WTC11 (cell line): ENCODE results near the gene INPP4A. TPM values are rescaled to one million over a fixed set of nuclear protein-coding genes. Genes with fewer than 3 reads are reported as not detected.
A peak's percentile ranks its signal among the peaks of the same experiment; 100 is the strongest.

Experiments used
- ATAC-seq: fragments of 200-7000 bp; cut with Tn5 transposase; 2 replicates; pipeline ENCODE4 v1.10.0; 2021; ENCODE audit warnings: mild to moderate bottlenecking, moderate library complexity
- CTCF ChIA-PET: fragments of 300-600 bp; sonication (Branson Sonifier 250); formaldehyde crosslinking; loops from one replicate; lab custom pipeline; 2021; ENCODE audit warnings: antibody characterized with exemption; lab: Charles Lee
- POLR2A ChIA-PET: fragments of 350-600 bp; sonication (Branson Sonifier 250); formaldehyde crosslinking; loops from one replicate; lab custom pipeline; 2021; ENCODE audit warnings: antibody characterized with exemption; lab: Charles Lee
- DNase-seq: peaks from one replicate; pipeline ENCODE4 v3.0.0; 2021; ENCODE audit warnings: low spot score
- H3K27ac Mint-ChIP-seq: 2 replicates; pipeline ENCODE4 v1.8.0; 2021; ENCODE audit warnings: mixed read lengths
- H3K27me3 Mint-ChIP-seq: 2 replicates; pipeline ENCODE4 v1.8.0; 2021; ENCODE audit warnings: low read depth, mild to moderate bottlenecking, moderate library complexity, mixed read lengths
- H3K36me3 Mint-ChIP-seq: 2 replicates; pipeline ENCODE4 v1.8.0; 2021; ENCODE audit warnings: mixed read lengths
- H3K4me1 Mint-ChIP-seq: 2 replicates; pipeline ENCODE4 v1.8.0; 2022; ENCODE audit warnings: mixed read lengths
- H3K4me3 Mint-ChIP-seq: 2 replicates; pipeline ENCODE4 v1.8.0; 2021; ENCODE audit warnings: mild to moderate bottlenecking, moderate library complexity, mixed read lengths
- H3K9me3 Mint-ChIP-seq: 2 replicates; pipeline ENCODE4 v1.8.0; 2021; ENCODE audit warnings: mixed read lengths
- AR ChIP-seq: fragments of 250-450 bp; sonication (Bioruptor Pico); IDR thresholded peaks from 2 replicates; pipeline ENCODE4 v1.9.0; 2021; ENCODE audit warnings: mild to moderate bottlenecking
- ARID4B ChIP-seq: sonication (generic); formaldehyde crosslinking; IDR thresholded peaks from 2 replicates; pipeline ENCODE4 v1.8.0; 2023; ENCODE audit warnings: missing genetic modification reagents, mild to moderate bottlenecking, borderline replicate concordance
- CDX4 ChIP-seq: fragments of 250-450 bp; sonication (Bioruptor Pico); IDR thresholded peaks from 2 replicates; pipeline ENCODE4 v1.9.0; 2021; ENCODE audit warnings: moderate library complexity, mild to moderate bottlenecking, inconsistent platforms, borderline replicate concordance
- CTCF ChIP-seq: fragments of 200-600 bp; IDR thresholded peaks from 2 replicates; pipeline ENCODE4 v1.8.0; 2022; ENCODE audit warnings: antibody characterized with exemption
- ELF4 ChIP-seq: sonication (generic); formaldehyde crosslinking; IDR thresholded peaks from 2 replicates; pipeline ENCODE4 v1.8.1; 2022; ENCODE audit warnings: low read depth, mild to moderate bottlenecking, moderate library complexity, missing genetic modification reagents
- GRHL2 ChIP-seq: fragments of 250-450 bp; sonication (Bioruptor Pico); IDR thresholded peaks from 2 replicates; pipeline ENCODE4 v1.8.0; 2022; ENCODE audit warnings: mild to moderate bottlenecking, moderate library complexity; ENCODE audit not compliant: insufficient replicate concordance, severe bottlenecking
- HMGXB4 ChIP-seq: sonication (generic); formaldehyde crosslinking; IDR thresholded peaks from 2 replicates; pipeline ENCODE4 v1.8.1; 2023; ENCODE audit warnings: mild to moderate bottlenecking, moderate library complexity, missing genetic modification reagents
- KAT7 ChIP-seq: sonication (generic); formaldehyde crosslinking; IDR thresholded peaks from 2 replicates; pipeline ENCODE4 v1.8.1; 2023; ENCODE audit warnings: missing genetic modification reagents, mild to moderate bottlenecking, borderline replicate concordance
- NFYB ChIP-seq: sonication (generic); formaldehyde crosslinking; conservative IDR thresholded peaks from 2 replicates; pipeline ENCODE4 v1.8.0; 2022; ENCODE audit warnings: low read depth, missing genetic modification reagents
- SMAD3 ChIP-seq: sonication (generic); formaldehyde crosslinking; IDR thresholded peaks from 2 replicates; pipeline ENCODE4 v1.8.0; 2022; ENCODE audit warnings: missing genetic modification reagents, mild to moderate bottlenecking, borderline replicate concordance
- TP53 ChIP-seq: sonication (generic); formaldehyde crosslinking; IDR thresholded peaks from 2 replicates; pipeline ENCODE4 v1.8.1; 2023; ENCODE audit warnings: mild to moderate bottlenecking, missing genetic modification reagents
- ZBTB21 ChIP-seq: sonication (generic); formaldehyde crosslinking; IDR thresholded peaks from 2 replicates; pipeline ENCODE4 v1.8.1; 2023; ENCODE audit warnings: mild to moderate bottlenecking, missing genetic modification reagents, borderline replicate concordance
- ZBTB43 ChIP-seq: sonication (generic); formaldehyde crosslinking; IDR thresholded peaks from 2 replicates; pipeline ENCODE4 v1.8.1; 2023; ENCODE audit warnings: mild to moderate bottlenecking, missing genetic modification reagents
- ZNF138 ChIP-seq: sonication (generic); formaldehyde crosslinking; conservative IDR thresholded peaks from 2 replicates; pipeline ENCODE4 v1.8.1; 2022; ENCODE audit warnings: mild to moderate bottlenecking, moderate library complexity, missing genetic modification reagents
- ZNF423 ChIP-seq: fragments of 250-450 bp; sonication (Bioruptor Pico); IDR thresholded peaks from 2 replicates; pipeline ENCODE4 v2.1.2; 2022; ENCODE audit warnings: mild to moderate bottlenecking, moderate library complexity
- ZNF512 ChIP-seq: sonication (generic); formaldehyde crosslinking; IDR thresholded peaks from 2 replicates; pipeline ENCODE4 v1.8.1; 2022; ENCODE audit warnings: missing genetic modification reagents, borderline replicate concordance
- ZNF671 ChIP-seq: fragments of 250-450 bp; sonication (Bioruptor Pico); IDR thresholded peaks from 2 replicates; pipeline ENCODE4 v1.8.0; 2021; ENCODE audit warnings: mild to moderate bottlenecking
- total RNA-seq: library from RNA; stranded (reverse); gene quantifications from 3 replicates; pipeline ENCODE4 v1.2.3, GENCODE V29; 2021

The INPP4A gene
- total RNA-seq, 1 experiment from 2014 or later = 38.3 TPM

- CTCF ChIA-PET = interaction anchor here (0.7 to 0.9 kb wide), 2 partner anchors 22 to 127 kb away, joined by 3 to 4 read pairs; no protein-coding TSS in a partner anchor
- peaks cover 19% of the 10 kb centered on the region for H3K9me3 Mint-ChIP-seq
Observed at GRCh38 chr2:98442488-98442887, 2.2 kb upstream of the INPP4A start.

GRCh38 chr2:98445177-98445682, 572 bp downstream of the INPP4A start:
- ChIA-PET POLR2A (no interaction called here), CTCF (no interaction called here)
- peak overlapping the region; percentile 78 for H3K27ac Mint-ChIP-seq
- DNase-seq (no peak), ATAC-seq (no peak)
- no peaks in the 10 kb centered on the region for H3K36me3 Mint-ChIP-seq
- H3K9me3 Mint-ChIP-seq = 0 out of 2 replicates have a peak, but pooled peaks cover 3% of the 10 kb centered on the region
- peaks cover 67% of the 10 kb centered on the region for H3K4me1 Mint-ChIP-seq
- peak overlapping the region; percentile 90 for H3K4me3 Mint-ChIP-seq
- no peaks in the 10 kb centered on the region for H3K27me3 Mint-ChIP-seq
- TF ChIP-seq CDX4 (CRISPR knock-in tag) = no peak
- TF ChIP-seq HMGXB4 (CRISPR knock-in tag) = peak; percentile 56; the same call in 1 of the 2 replicates
- TF ChIP-seq ZNF671 (CRISPR knock-in tag) = no peak
- TF ChIP-seq TP53 (CRISPR knock-in tag) = no peak
- TF ChIP-seq ARID4B (CRISPR knock-in tag) = no peak
- no peak for TF ChIP-seq ELF4 (CRISPR knock-in tag)
- no peak for TF ChIP-seq ZBTB21 (CRISPR knock-in tag)
- no peak for TF ChIP-seq ZNF512
- 0 out of 2 replicates have a peak, but pooled peaks have one; percentile 22 for TF ChIP-seq ZNF423 (CRISPR knock-in tag)
- no peak for TF ChIP-seq AR (CRISPR knock-in tag)
- TF ChIP-seq CTCF = no peak
- TF ChIP-seq SMAD3 (CRISPR knock-in tag) = no peak
- TF ChIP-seq GRHL2 = no peak
- TF ChIP-seq NFYB (CRISPR knock-in tag) = no peak
- TF ChIP-seq ZNF138 (CRISPR knock-in tag) = no peak
- no peak for TF ChIP-seq KAT7 (CRISPR knock-in tag)

More at GRCh38 chr2:98442488-98442887, 2.2 kb upstream of the INPP4A start:
- no peaks in the 10 kb centered on the region for H3K27me3 Mint-ChIP-seq
- H3K36me3 Mint-ChIP-seq = peaks cover 5% of the 10 kb centered on the region
- H3K4me1 Mint-ChIP-seq = peaks cover 52% of the 10 kb centered on the region
- peak overlapping the region; percentile 6 for H3K4me3 Mint-ChIP-seq
- ATAC-seq = no peak
- POLR2A ChIA-PET = no interaction called here
- DNase-seq = no peak
- TF ChIP-seq ZBTB43 (no peak), GRHL2 (no peak), ZNF423 (CRISPR knock-in tag) (0 out of 2 replicates have a peak, but pooled peaks have one; percentile 3)
- peak overlapping the region; percentile 38 for H3K27ac Mint-ChIP-seq
